Stimulated activated naive CD8-positive, alpha-beta T cell treated with anti-CD3 and anti-CD28 coated beads, Interleukin-15, amount 100 ng/mL, for 72 hours (primary cell): ENCODE data around the gene EFCAB5.
"Not testable (repeated sequence)": the region's sequence is repeated elsewhere in the genome, so short reads cannot be mapped to it uniquely, and the experiment has no call there.

Source experiments
- ATAC-seq: fragments of 150-1000 bp; cut with Tn5 transposase; 2 replicates; pipeline ENCODE4 v1.10.0; 2021; ENCODE audit warnings: mild to moderate bottlenecking, moderate library complexity
- DNase-seq, 2 donors: peaks; one replicate each; pipeline ENCODE4 v3.0.0; 2021 to 2022
- H3K27ac Mint-ChIP-seq, 2 donors: one replicate each; pipeline ENCODE4 v1.8.0; 2022; ENCODE audit warnings: mild to moderate bottlenecking in 2 of 2, mixed read lengths in 2 of 2, moderate library complexity in 2 of 2
- H3K27me3 Mint-ChIP-seq: one replicate; pipeline ENCODE4 v1.8.0; 2022; ENCODE audit warnings: mixed read lengths
- H3K4me1 Mint-ChIP-seq: one replicate; pipeline ENCODE4 v1.8.0; 2022; ENCODE audit warnings: mild to moderate bottlenecking, mixed read lengths
- H3K4me3 Mint-ChIP-seq, 2 donors: one replicate each; pipeline ENCODE4 v1.8.0; 2022; ENCODE audit warnings: mild to moderate bottlenecking in 2 of 2, mixed read lengths in 2 of 2, moderate library complexity in 1 of 2
- H3K9me3 Mint-ChIP-seq, 2 donors: one replicate each; pipeline ENCODE4 v1.8.0; 2022; ENCODE audit warnings: mixed read lengths in 2 of 2

EFCAB5 gene

GRCh38 chr17:29941334-29941733 is at the start of gene EFCAB5:
EFCAB5 (plus strand) TSS chr17:29941634; CDS start chr17:29941797, 163 bp downstream.
- no peaks in the 10 kb centered on the region for H3K27me3 Mint-ChIP-seq
- no peak within 1 kb of the TSS for H3K4me3 Mint-ChIP-seq
- no peak within 1 kb of the TSS for H3K27ac Mint-ChIP-seq
- no peak for ATAC-seq
- no peaks in the 10 kb centered on the region for H3K4me1 Mint-ChIP-seq
- H3K9me3 Mint-ChIP-seq = no peaks in the 10 kb centered on the region
- DNase-seq = no peak

DNA sequence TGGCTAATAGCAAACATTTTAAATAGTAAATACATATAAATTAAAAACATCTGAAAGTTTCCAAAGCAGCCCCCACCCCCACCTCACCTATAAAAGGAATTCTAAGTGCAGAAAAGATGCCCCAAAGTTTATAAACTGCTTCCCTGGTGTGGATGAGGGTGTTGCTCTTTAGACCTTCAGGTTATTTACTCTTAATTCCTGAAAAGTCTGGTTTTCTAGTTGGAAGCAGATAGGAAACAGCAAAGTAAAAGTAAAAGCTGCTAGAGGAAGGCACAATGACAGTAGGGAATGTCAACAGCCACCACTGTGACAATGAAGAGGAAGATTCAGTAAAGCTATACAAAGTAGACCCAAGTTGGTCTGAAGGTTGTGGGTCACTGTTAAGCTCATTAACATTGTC is 49.2 kb upstream of the EFCAB5 start:
- Mint-ChIP-seq H3K4me3 (no peak overlapping the region), H3K9me3 (peaks cover 4 to 16% of the 10 kb centered on the region in 2 donors), H3K4me1 (peaks cover 8% of the 10 kb centered on the region), H3K27me3 (no peaks in the 10 kb centered on the region), H3K27ac (no peak overlapping the region)
- no peak for ATAC-seq
- no peak for DNase-seq

- H3K27me3 Mint-ChIP-seq, H3K4me3 Mint-ChIP-seq, ATAC-seq, DNase-seq: not testable (repeated sequence)
- Mint-ChIP-seq H3K4me1 (peaks cover 21% of the 10 kb centered on the region), H3K9me3 (peaks cover 13 to 18% of the 10 kb centered on the region in 2 donors), H3K27ac (peak overlapping the region in 1 of 2 donors; percentile 77)
Observed at GRCh38 chr17:29897136-29897535, 44.3 kb upstream of the EFCAB5 start.

DNA sequence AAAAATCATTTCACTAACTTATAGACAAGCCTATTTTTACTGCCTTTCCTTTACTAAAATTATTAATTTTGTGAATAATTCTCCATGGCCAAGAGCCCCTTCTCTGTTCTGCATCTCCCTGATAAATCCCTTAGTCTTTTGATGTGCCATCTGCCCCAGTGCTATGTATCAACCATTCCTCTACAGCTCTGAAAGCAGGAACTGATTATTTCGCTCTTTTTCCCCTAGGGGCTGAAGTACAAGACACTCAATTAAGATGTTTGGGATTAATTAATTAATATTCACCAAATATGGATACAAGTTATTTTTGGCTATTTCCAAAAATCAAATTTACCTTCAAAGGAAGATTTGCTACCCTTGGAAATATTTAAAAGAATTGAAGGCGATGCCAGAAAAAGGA is 38.0 kb upstream of the EFCAB5 start:
- H3K9me3 Mint-ChIP-seq = peaks cover 0 to 16% of the 10 kb centered on the region in 2 donors
- no peaks in the 10 kb centered on the region for H3K27me3 Mint-ChIP-seq
- H3K27ac Mint-ChIP-seq = peak overlapping the region in 1 of 2 donors; percentile 79
- peaks cover 31% of the 10 kb centered on the region for H3K4me1 Mint-ChIP-seq
- ATAC-seq (no peak), DNase-seq (no peak)
- H3K4me3 Mint-ChIP-seq = no peak overlapping the region

DNA sequence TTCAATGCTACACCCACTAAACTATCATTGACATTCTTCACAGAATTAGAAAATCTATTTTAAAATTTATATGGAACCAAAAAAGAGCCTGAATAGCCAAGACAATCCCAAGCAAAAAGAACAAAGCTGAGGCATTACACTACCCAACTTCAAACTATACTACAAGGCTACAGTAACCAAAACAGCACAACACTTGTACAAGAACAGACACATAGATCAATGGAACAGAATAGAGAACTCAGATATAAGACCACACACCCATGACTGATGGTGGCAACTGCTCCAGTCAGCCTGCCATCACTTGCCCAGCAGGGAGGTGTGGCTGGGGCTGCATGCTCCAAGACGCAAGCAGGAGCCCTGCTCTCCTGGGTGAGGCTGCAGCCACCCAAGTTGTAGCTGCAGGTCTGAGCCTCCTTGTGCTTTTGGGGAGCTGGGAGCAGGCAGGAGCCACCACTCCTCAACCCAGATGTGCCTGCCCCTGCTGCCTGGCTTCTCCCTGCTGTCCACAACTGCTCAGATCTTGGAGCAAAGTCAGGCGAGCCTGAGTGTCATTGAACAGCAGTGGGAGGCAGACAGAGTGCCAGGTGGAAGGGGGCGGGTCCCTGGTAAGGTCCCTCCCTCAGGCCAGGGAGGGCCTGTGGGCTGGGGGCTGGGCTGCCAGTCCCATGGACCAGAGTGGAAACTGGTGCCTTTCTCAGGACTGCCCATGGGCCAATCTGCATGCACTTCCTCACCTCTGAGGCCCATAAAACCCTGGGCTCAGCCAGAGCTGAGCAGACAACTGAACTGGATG is 36.2 kb upstream of the EFCAB5 start:
- DNase-seq (no peak), ATAC-seq (no peak)
- H3K4me1 Mint-ChIP-seq = peaks cover 44% of the 10 kb centered on the region
- no peaks in the 10 kb centered on the region for H3K27me3 Mint-ChIP-seq
- no peak overlapping the region for H3K27ac Mint-ChIP-seq
- peaks cover 0 to 16% of the 10 kb centered on the region in 2 donors for H3K9me3 Mint-ChIP-seq
- H3K4me3 Mint-ChIP-seq = no peak overlapping the region

DNA sequence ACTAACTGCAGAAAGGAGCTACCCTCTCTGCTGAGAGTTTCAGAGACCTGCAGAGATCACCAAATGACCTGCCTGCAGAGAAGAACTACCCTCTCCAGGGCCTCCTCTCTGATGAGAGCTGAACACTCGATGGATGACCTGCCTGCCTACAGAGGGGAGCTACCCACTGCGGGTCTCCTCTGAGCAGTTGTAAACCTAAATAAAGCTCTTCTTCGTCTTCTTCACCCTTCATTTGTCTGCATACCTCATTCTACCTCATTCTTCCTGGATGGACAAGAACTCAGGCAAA is 35.6 kb upstream of the EFCAB5 start:
- DNase-seq (no peak), ATAC-seq (no peak)
- Mint-ChIP-seq H3K4me1 (peaks cover 44% of the 10 kb centered on the region), H3K9me3 (peaks cover 0 to 16% of the 10 kb centered on the region in 2 donors), H3K27ac (no peak overlapping the region), H3K4me3 (no peak overlapping the region), H3K27me3 (no peaks in the 10 kb centered on the region)

DNA sequence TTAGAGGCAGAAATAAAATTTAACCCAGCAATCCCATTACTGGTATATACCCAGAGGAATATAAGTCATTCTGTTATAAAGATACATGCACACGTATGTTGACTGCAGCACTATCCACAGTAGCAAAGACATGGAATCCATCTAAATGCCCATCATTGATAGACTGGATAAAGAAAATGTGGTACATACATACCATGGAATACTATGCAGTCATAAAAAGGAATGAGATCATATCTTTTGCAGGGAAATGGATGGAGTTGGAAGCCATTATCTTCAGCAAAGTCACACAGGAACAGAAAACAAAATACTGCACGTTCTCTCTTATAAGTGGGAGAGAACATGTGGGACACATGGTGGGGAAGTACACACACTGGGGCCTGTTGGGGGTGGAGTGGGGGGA is 34.5 kb upstream of the EFCAB5 start:
- H3K27me3 Mint-ChIP-seq = no peaks in the 10 kb centered on the region
- no peak overlapping the region for H3K4me3 Mint-ChIP-seq
- no peak for ATAC-seq
- no peak for DNase-seq
- peaks cover 0 to 16% of the 10 kb centered on the region in 2 donors for H3K9me3 Mint-ChIP-seq
- no peak overlapping the region for H3K27ac Mint-ChIP-seq
- H3K4me1 Mint-ChIP-seq = peaks cover 38% of the 10 kb centered on the region

DNA sequence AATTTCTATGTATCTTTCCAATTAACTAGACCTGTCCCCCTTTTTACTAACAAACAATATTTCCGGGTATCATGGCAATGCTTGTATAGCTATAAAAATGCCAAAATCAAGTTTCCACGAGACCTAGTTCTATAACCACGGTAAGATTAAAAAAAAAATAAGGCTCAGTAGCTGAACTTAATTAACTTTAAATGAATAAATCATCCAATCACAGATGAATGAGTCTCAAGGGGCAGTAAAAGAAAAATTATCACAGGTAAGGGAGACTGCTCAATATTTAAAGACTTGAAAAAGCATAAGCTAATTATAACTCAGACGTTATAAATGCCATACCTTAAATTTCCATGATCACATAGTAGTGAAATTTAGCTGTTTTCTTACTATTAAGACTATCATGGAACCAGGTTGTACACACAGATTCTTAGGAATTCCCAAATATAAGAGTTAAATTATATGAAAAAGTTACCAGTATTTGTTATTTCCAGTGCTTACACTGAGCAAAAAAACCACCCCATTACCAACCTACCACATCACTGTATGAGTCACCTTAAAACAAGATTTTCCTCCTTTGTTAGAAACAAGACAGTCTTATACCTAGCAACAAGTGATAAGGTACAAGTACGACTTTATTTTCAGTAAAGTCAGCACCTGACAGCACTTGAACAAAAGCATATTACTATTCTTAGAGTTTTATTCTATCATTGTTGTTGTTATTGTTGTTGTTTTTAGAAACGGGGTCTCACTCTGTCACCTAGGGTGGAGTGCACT is 32.0 kb upstream of the EFCAB5 start:
- ATAC-seq = peak; percentile 89
- Mint-ChIP-seq H3K27me3 (no peaks in the 10 kb centered on the region), H3K4me3 (no peak overlapping the region), H3K4me1 (peaks cover 28% of the 10 kb centered on the region), H3K27ac (peak overlapping the region in 1 of 2 donors; percentile 69), H3K9me3 (peaks cover 0 to 16% of the 10 kb centered on the region in 2 donors)
- no peak for DNase-seq

GRCh38 chr17:29911641-29912177 is 29.7 kb upstream of the EFCAB5 start:
- no peak overlapping the region for H3K4me3 Mint-ChIP-seq
- DNase-seq = no peak

DNA sequence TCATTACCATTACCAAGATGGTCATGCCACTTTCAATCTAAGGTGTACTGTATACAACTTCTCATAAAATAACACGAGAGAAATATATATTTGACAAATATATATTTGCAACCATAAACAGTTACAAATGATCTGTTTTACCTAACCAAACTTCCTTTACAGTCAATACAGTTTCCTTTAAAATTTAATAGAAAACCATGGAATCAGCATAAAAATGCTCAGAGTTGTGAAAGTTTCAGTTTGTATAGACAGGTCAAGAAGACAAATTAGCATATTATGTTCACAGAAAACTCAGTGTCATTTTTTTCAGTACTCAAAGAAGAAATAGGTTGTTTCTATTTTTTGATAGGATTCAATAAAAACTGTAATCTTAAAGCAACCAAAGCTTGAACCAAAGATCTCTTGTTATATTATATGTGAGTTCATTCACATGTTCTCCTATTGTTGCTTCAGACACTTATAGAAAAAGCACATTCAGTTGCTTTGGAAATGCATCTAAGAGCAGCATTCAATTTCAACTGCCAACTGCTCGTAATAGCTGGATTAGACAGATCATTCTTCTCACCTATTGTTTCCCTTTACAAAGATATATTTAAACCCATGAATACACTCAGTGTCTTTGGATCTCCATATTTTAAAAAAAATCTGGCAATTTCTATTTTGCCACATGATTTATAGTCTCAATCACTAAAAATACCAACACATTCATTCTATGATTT is 26.5 kb upstream of the EFCAB5 start:
- H3K27me3 Mint-ChIP-seq = no peaks in the 10 kb centered on the region
- no peak overlapping the region for H3K4me3 Mint-ChIP-seq
- peaks cover 19% of the 10 kb centered on the region for H3K4me1 Mint-ChIP-seq
- DNase-seq (no peak), ATAC-seq (no peak)
- no peak overlapping the region for H3K27ac Mint-ChIP-seq
- no peaks in the 10 kb centered on the region for H3K9me3 Mint-ChIP-seq

More at GRCh38 chr17:29911641-29912177, 29.7 kb upstream of the EFCAB5 start:
- Mint-ChIP-seq H3K27ac (no peak overlapping the region), H3K27me3 (no peaks in the 10 kb centered on the region), H3K9me3 (no peaks in the 10 kb centered on the region), H3K4me1 (peaks cover 20% of the 10 kb centered on the region)
- ATAC-seq = no peak

- no peak overlapping the region for H3K4me3 Mint-ChIP-seq
- H3K4me1 Mint-ChIP-seq = peaks cover 15% of the 10 kb centered on the region
- H3K27ac Mint-ChIP-seq = no peak overlapping the region
- H3K9me3 Mint-ChIP-seq = no peaks in the 10 kb centered on the region
- DNase-seq = no peak
- no peaks in the 10 kb centered on the region for H3K27me3 Mint-ChIP-seq
- ATAC-seq = no peak
Observed at GRCh38 chr17:29918016-29918415, 23.4 kb upstream of the EFCAB5 start.

DNA sequence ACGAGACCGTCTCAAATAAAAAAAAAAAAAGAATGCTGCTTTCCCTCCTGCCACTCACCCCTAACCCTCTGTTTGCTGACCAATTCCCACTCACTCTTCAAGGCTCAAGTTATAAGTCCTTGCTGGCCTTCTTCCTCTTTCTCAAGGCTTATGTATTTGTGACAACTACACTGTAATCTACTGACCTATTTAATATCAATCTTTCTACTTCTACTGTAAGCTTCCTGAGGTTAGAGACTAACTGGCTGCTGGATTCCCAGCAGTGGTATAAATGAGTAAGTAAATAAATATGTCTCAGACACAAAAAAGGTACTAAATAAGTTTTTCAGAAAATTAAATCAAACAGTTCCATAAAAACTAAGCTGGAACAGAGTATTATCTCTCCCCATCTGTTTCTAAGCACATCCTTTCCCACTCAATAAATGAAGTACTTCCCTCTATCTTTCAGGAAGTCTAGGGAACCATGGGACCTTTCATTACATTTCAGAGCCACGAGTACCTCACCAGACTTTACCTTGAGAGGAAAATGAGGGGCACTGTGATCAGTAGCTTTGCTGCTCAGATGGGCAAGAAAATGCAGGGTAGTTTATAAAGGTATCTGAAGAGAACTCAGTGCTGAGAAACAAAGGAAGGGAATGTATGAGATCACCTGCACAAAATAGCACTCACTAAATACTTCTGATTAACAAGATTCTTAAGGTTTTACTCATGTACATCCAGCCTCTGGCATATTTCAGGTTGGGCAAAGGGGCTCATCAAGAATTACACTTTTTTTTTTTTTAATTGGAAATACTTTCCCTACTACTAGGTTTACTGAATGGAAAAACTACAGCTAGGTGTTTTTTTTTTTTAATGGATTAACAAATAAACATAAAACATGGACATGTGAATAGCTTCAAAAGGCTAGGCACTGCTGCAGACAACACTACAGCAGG is 22.2 kb upstream of the EFCAB5 start:
- ATAC-seq (no peak), DNase-seq (no peak)
- H3K4me1 Mint-ChIP-seq = peaks cover 15% of the 10 kb centered on the region
- H3K27ac Mint-ChIP-seq = peak overlapping the region in 1 of 2 donors; percentile 52
- H3K27me3 Mint-ChIP-seq = no peaks in the 10 kb centered on the region
- H3K4me3 Mint-ChIP-seq = no peak overlapping the region
- H3K9me3 Mint-ChIP-seq = no peaks in the 10 kb centered on the region

- Mint-ChIP-seq H3K9me3 (no peaks in the 10 kb centered on the region), H3K4me1 (peaks cover 34% of the 10 kb centered on the region), H3K27ac (no peak overlapping the region), H3K27me3 (no peaks in the 10 kb centered on the region), H3K4me3 (no peak overlapping the region)
- ATAC-seq (no peak), DNase-seq (no peak)
Observed at GRCh38 chr17:29924786-29925185, 16.6 kb upstream of the EFCAB5 start.

DNA sequence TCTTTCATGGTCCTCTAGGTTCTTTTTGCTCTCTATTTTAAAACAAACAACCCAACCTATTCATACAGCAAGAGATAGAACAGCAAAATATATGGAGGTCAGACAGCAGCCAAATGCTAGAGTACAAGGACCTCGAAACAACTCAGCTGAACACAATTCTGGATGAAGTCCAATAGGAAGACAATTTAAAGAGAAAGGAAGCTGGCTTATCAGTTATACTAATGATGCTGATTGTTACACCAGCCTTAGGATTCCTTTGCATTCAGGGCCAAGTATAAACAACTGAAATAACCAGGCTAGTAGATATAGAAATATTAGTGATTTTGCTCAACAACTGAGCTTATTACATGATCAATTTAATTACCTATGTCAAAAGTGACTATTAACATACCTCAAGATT is 13.9 kb upstream of the EFCAB5 start:
- Mint-ChIP-seq H3K4me1 (peaks cover 34% of the 10 kb centered on the region), H3K9me3 (no peaks in the 10 kb centered on the region), H3K27me3 (no peaks in the 10 kb centered on the region), H3K4me3 (peak overlapping the region in 1 of 2 donors; percentile 21), H3K27ac (no peak overlapping the region)
- DNase-seq (no peak), ATAC-seq (no peak)
